Osteocyte (in vitro differentiated cells): ENCODE data around the gene DUSP6. TPM values are rescaled to one million over a fixed set of nuclear protein-coding genes. Genes with fewer than 3 reads are reported as not detected.

Experiments used
- DNase-seq: peaks from one replicate; pipeline ENCODE4 v3.0.0; 2021; ENCODE audit warnings: mixed read lengths; ENCODE audit not compliant: unreplicated experiment; ENCODE audit errors: extremely low spot score
- H3K27ac Mint-ChIP-seq: one replicate; pipeline ENCODE4 v1.8.0; 2021; ENCODE audit warnings: mild to moderate bottlenecking, mixed read lengths; ENCODE audit not compliant: unreplicated experiment
- H3K27me3 Mint-ChIP-seq: one replicate; pipeline ENCODE4 v1.8.0; 2021; ENCODE audit warnings: mixed read lengths; ENCODE audit not compliant: unreplicated experiment
- H3K36me3 Mint-ChIP-seq: one replicate; pipeline ENCODE4 v1.8.0; 2021; ENCODE audit warnings: mixed read lengths; ENCODE audit not compliant: unreplicated experiment
- H3K4me1 Mint-ChIP-seq: one replicate; pipeline ENCODE4 v1.8.0; 2021; ENCODE audit warnings: mixed read lengths; ENCODE audit not compliant: unreplicated experiment
- H3K4me3 Mint-ChIP-seq: one replicate; pipeline ENCODE4 v1.8.0; 2021; ENCODE audit warnings: mild to moderate bottlenecking, moderate library complexity, mixed read lengths; ENCODE audit not compliant: unreplicated experiment
- H3K9me3 Mint-ChIP-seq: one replicate; pipeline ENCODE4 v1.8.0; 2021; ENCODE audit warnings: mixed read lengths; ENCODE audit not compliant: unreplicated experiment
- total RNA-seq: library from RNA; stranded (reverse); gene quantifications from 2 replicates; pipeline ENCODE4 v1.2.1, GENCODE V29; 2021
- TF ChIP-seq, protein P1 (sequence below): fragments of 200-600 bp; sonication (generic); IDR thresholded peaks from 2 replicates; pipeline ENCODE4 v1.5.0; 2021; ENCODE audit warnings: antibody characterized with exemption, mild to moderate bottlenecking, moderate library complexity

Gene DUSP6
- total RNA-seq, 1 donor from 2014 or later, result 55.1 TPM

DNA sequence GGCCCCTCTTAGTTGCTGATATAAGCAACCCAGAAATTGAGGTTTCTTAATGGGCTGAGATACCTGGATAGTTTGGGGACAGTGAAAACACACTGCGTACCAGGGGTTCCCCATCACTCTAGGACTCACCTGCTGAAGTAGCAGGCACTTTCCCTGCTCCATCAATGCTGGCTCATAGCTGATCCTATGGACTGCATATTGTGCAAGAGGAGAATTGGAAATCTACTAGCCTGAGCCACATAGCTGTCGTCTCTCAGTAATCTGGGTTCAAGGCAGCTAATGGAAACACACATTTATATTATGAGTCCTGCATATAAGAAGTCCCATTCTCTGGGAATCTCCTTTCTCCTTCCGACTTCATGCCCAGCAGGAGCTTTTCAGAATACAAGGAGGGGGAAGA is 7.3 kb upstream of the DUSP6 start:
- peaks cover 29% of the 10 kb centered on the region for H3K4me1 Mint-ChIP-seq

DNA sequence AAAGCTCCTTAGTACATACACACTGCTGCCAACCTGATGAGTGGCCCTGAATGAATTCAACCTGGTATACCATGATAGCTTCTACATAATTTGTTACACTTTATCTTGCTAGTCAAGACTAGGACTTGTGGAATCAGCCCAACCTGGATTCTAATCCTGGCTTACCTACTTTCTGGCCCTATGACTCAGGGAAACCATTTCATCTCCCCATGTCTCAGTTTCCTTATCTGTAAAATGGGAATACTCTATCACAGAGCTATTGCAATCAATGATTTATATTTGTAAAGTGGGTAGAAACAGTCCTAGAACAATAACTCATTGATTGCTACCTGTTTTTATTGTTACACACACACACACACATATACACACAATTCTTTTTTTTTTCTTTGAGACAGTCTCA is 6.5 kb upstream of the DUSP6 start:
- H3K27me3 Mint-ChIP-seq, result no peaks in the 10 kb centered on the region
- no peaks in the 10 kb centered on the region for H3K9me3 Mint-ChIP-seq
- H3K36me3 Mint-ChIP-seq, result peaks cover 23% of the 10 kb centered on the region
- no peak overlapping the region for H3K4me3 Mint-ChIP-seq
- TF ChIP-seq, protein P1, sequence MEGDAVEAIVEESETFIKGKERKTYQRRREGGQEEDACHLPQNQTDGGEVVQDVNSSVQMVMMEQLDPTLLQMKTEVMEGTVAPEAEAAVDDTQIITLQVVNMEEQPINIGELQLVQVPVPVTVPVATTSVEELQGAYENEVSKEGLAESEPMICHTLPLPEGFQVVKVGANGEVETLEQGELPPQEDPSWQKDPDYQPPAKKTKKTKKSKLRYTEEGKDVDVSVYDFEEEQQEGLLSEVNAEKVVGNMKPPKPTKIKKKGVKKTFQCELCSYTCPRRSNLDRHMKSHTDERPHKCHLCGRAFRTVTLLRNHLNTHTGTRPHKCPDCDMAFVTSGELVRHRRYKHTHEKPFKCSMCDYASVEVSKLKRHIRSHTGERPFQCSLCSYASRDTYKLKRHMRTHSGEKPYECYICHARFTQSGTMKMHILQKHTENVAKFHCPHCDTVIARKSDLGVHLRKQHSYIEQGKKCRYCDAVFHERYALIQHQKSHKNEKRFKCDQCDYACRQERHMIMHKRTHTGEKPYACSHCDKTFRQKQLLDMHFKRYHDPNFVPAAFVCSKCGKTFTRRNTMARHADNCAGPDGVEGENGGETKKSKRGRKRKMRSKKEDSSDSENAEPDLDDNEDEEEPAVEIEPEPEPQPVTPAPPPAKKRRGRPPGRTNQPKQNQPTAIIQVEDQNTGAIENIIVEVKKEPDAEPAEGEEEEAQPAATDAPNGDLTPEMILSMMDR, result no peak
- no peak for DNase-seq
- peaks cover 30% of the 10 kb centered on the region for H3K4me1 Mint-ChIP-seq
- H3K27ac Mint-ChIP-seq, result no peak overlapping the region

More for the DNA sequence above, 7.3 kb upstream of the DUSP6 start:
- H3K9me3 Mint-ChIP-seq, result no peaks in the 10 kb centered on the region
- H3K36me3 Mint-ChIP-seq, result peaks cover 23% of the 10 kb centered on the region
- H3K4me3 Mint-ChIP-seq, result no peak overlapping the region
- TF ChIP-seq, protein P1, result no peak
- no peak for DNase-seq
- no peaks in the 10 kb centered on the region for H3K27me3 Mint-ChIP-seq
- no peak overlapping the region for H3K27ac Mint-ChIP-seq

DNA sequence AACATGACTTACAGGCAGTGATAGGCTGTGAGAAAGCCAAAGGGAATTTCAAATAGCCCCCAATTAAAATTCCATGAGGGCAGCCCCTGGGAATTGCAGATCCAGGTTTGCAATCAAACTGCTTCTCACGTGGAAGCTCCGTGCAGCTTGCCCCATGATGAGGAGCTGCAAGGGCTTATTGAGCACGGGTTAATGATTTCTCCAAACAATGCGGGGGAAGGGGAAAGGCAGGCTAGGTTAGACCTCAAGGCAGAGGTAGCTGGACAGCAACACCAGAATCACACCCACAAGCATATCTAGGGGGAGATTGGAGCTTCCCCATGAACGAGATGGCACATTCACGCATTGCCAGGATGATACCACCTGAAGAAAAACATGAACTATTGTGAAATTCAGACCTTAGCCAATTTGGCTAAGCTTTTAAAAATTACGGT is 5.0 kb upstream of the DUSP6 start:
- Mint-ChIP-seq H3K27me3 (no peaks in the 10 kb centered on the region), H3K27ac (no peak overlapping the region), H3K4me3 (no peak overlapping the region), H3K4me1 (peaks cover 36% of the 10 kb centered on the region), H3K36me3 (peaks cover 20% of the 10 kb centered on the region), H3K9me3 (no peaks in the 10 kb centered on the region)
- DNase-seq, result no peak
- TF ChIP-seq, protein P1, result no peak

DNA sequence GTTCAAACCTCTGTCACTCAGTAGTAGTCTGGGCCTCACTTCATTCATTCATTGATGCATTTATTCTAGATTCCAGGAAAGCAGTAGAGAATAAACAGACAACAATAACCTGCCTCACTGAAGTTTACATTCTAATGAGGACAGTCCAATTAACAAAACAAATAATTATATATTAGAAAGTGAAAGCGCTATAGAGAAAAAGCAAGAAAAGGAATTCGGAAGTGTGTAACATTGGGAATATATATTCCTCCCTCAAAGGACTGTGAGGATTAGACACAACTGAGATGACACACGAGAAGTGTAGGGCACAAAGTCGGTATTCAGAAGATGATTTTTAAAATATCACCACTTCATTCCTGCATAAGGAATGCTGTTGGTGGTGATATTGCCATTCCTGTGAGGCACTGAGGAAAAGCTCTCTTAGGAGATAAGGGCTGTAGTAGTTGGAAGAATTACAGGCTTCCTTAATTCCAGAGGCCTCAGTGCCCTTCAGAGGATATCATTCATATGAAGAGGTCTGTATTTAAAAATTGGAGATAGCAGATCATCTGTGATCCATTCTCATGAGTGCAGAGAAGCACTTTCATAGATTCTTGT is 3.9 kb upstream of the DUSP6 start:
- Mint-ChIP-seq H3K4me1 (peaks cover 36% of the 10 kb centered on the region), H3K9me3 (no peaks in the 10 kb centered on the region)

DNA sequence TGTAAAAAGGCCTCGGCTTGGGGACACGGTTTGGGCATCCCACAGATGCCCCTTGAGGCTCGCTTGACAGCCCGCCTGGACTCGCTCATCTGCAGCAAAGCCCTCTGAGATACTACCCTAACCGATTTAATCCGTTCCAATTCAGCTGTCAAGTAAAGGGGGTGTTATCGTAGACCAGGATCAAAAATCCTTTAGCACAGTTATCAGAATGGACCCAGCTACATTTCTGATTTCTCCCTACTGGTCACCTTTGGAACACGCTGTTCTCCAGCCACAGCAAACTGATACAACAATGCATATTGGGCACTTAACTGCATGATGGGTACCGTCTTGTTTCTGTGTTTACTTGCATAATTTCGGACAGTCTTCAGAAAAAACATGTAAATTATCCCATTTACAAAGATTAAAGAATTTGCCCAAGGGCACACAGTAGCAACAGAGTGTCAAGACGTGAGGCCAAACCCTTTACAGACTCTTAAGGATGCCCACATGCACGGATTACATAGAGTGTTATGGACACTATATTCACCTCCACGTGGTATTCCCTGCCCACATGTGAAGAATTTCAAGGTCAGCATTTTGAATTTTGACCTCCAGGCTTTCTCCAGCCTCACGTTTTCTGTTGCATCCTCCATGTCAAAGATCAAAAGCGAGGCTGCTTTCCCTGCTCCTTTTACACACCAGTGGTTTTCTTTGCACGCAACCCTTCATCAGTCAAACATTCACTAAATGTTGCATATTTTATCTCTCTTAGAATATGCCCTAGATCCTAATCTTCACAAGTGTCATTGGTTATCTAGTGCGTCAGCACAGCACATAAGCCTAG is 3.2 kb upstream of the DUSP6 start:
- Mint-ChIP-seq H3K4me3 (peak overlapping the region; percentile 95), H3K27ac (peak overlapping the region; percentile 99), H3K9me3 (no peaks in the 10 kb centered on the region), H3K36me3 (peaks cover 11% of the 10 kb centered on the region), H3K27me3 (no peaks in the 10 kb centered on the region), H3K4me1 (peaks cover 40% of the 10 kb centered on the region)
- TF ChIP-seq, protein P1, result peak; percentile 43
- no peak for DNase-seq

More for the DNA sequence above, 3.9 kb upstream of the DUSP6 start:
- TF ChIP-seq, protein P1, result no peak
- DNase-seq, result no peak
- no peak overlapping the region for H3K4me3 Mint-ChIP-seq
- H3K36me3 Mint-ChIP-seq, result peaks cover 13% of the 10 kb centered on the region
- H3K27ac Mint-ChIP-seq, result no peak overlapping the region
- H3K27me3 Mint-ChIP-seq, result no peaks in the 10 kb centered on the region
